ENCODE measurements around the gene LMAN1L.

DNA sequence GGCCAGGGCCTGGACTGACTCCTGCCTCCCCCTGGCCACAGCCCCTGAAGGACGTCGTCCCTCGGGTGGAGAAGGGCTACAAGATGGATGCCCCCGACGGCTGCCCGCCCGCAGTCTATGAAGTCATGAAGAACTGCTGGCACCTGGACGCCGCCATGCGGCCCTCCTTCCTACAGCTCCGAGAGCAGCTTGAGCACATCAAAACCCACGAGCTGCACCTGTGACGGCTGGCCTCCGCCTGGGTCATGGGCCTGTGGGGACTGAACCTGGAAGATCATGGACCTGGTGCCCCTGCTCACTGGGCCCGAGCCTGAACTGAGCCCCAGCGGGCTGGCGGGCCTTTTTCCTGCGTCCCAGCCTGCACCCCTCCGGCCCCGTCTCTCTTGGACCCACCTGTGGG, 10.3 kb upstream of the LMAN1L start:
- TF ChIP-seq, protein P1, sequence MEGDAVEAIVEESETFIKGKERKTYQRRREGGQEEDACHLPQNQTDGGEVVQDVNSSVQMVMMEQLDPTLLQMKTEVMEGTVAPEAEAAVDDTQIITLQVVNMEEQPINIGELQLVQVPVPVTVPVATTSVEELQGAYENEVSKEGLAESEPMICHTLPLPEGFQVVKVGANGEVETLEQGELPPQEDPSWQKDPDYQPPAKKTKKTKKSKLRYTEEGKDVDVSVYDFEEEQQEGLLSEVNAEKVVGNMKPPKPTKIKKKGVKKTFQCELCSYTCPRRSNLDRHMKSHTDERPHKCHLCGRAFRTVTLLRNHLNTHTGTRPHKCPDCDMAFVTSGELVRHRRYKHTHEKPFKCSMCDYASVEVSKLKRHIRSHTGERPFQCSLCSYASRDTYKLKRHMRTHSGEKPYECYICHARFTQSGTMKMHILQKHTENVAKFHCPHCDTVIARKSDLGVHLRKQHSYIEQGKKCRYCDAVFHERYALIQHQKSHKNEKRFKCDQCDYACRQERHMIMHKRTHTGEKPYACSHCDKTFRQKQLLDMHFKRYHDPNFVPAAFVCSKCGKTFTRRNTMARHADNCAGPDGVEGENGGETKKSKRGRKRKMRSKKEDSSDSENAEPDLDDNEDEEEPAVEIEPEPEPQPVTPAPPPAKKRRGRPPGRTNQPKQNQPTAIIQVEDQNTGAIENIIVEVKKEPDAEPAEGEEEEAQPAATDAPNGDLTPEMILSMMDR (IDR thresholded peaks at IDR 0.05), result no peak
- TF ChIP-seq POLR2A (IDR thresholded peaks at IDR 0.05), result no peak

All from thyroid gland (tissue), 4 donors.